Subcutaneous abdominal adipose tissue (tissue), 5 donors: Measurements from ENCODE around the gene PATJ.

Experiments
- H3K27ac ChIP-seq: one replicate; pipeline ENCODE4 v1.7.0; 2013; ENCODE audit warnings: low read depth, mild to moderate bottlenecking, inconsistent platforms, low read length, moderate library complexity
- H3K27me3 ChIP-seq, 5 donors: one replicate each; pipeline ENCODE4 v1.7.0; 2013; ENCODE audit warnings: low read length in 5 of 5, inconsistent platforms in 1 of 5; ENCODE audit not compliant: control insufficient read depth in 5 of 5, insufficient read depth in 4 of 5
- H3K36me3 ChIP-seq, 5 donors: one replicate each; pipeline ENCODE4 v1.7.0; 2013; ENCODE audit warnings: low read length in 5 of 5; ENCODE audit not compliant: control insufficient read depth in 5 of 5, insufficient read depth in 5 of 5
- H3K4me1 ChIP-seq, 5 donors: one replicate each; pipeline ENCODE4 v1.7.0; 2013; ENCODE audit warnings: low read length in 5 of 5, mild to moderate bottlenecking in 3 of 5, moderate library complexity in 1 of 5; ENCODE audit not compliant: control insufficient read depth in 5 of 5, insufficient read depth in 5 of 5
- H3K4me3 ChIP-seq, 5 donors: one replicate each; pipeline ENCODE4 v1.7.0; 2013; ENCODE audit warnings: low read length in 5 of 5, low read depth in 1 of 5
- H3K9ac ChIP-seq, 5 donors: one replicate each; pipeline ENCODE4 v1.7.0; 2013; ENCODE audit warnings: low read length in 5 of 5, mild to moderate bottlenecking in 4 of 5, moderate library complexity in 3 of 5
- H3K9me3 ChIP-seq, 5 donors: one replicate each; pipeline ENCODE4 v1.7.0; 2013; ENCODE audit warnings: low read length in 5 of 5; ENCODE audit not compliant: control insufficient read depth in 5 of 5
- donor health status: healthy.
- donor health status: healthy.
- donor health status: healthy.
- donor health status: healthy.
- donor health status: healthy.

The PATJ gene

DNA sequence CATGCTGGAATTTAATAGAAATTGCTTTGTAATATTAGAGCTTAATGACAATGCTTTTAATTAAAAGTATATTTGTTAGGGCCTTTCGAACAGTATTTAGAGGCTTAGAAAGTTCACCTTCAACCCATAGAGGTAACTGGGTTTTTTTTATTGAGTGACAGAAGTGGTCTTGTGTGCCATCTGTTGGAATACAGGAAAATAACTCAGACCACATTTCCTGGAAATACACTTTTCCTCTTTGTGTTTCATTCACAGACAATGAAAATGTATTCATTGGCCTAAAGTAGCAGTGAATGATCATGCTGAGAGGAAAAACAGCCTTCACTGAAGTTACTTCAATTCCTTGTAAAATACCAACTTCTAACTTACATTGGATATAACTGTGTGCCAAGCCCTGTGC, 368.8 kb downstream of the PATJ start:
- H3K9ac ChIP-seq = no peak overlapping the region
- no peak overlapping the region for H3K4me3 ChIP-seq
- H3K4me1 ChIP-seq = peaks cover 0 to 5% (median 0%) of the 10 kb centered on the region in 5 donors
- no peak overlapping the region for H3K27ac ChIP-seq
- no peaks in the 10 kb centered on the region for H3K27me3 ChIP-seq
- no peaks in the 10 kb centered on the region for H3K36me3 ChIP-seq
- no peaks in the 10 kb centered on the region for H3K9me3 ChIP-seq

DNA sequence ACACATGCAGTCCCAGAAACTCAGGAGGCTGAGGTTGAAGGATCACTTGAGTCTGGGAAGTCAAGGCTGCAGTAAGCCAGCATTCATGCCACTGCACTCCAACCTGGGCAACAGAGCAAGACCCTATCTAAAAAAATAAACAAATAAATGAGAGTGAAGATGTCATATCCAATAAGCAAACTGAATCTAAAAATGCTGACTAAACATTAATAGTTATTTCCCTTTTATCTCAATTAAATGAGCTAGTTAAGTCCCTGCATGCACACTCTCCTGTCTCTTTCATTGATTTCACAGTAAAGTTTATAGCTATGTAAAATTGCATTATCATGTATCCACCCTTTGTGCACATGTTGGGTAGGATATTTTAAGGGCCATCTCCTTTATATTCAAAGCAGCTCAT, 371.2 kb downstream of the PATJ start:
- H3K36me3 ChIP-seq = no peaks in the 10 kb centered on the region

DNA sequence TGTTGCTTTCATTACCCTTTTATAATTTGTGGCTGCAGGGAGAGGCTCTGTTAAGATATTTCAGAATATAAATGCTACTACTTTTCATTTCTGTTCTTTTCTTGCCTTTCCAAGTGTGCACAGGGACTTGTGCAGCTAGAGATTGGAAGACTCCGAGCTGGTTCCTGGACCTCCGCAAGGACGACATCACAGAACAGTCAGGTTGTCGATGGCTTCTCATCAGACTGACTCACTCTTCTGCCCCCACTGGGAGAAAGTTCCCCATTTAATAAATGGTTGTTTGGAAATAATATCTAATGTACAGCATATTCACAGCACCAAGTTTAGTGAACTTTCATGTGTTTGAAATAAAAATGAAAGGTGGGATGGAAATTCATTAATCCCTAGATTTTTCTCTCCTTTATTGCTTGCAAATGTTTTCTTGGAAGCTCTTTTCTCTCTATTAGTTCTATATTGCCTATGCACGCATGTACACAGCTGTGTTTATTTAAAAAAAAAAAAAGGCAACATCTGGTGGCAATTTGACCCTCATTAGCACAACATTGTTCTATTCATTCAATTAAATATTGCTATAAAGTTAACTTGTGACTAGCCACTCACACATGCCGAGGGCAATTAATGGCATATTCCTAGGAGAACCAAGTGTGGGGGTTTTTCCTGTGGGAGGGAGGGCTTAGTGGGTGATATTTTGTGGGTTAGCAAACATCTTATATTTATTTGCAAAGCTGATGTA, 374.9 kb downstream of the PATJ start:
- no peaks in the 10 kb centered on the region for H3K9me3 ChIP-seq
- no peak overlapping the region for H3K9ac ChIP-seq
- H3K4me1 ChIP-seq = no peaks in the 10 kb centered on the region
- no peak overlapping the region for H3K27ac ChIP-seq
- H3K4me3 ChIP-seq = no peak overlapping the region
- H3K27me3 ChIP-seq = no peaks in the 10 kb centered on the region
- H3K36me3 ChIP-seq = no peaks in the 10 kb centered on the region

More for the DNA sequence above, 371.2 kb downstream of the PATJ start:
- Histone ChIP-seq H3K9me3 (no peaks in the 10 kb centered on the region), H3K27me3 (no peaks in the 10 kb centered on the region), H3K4me1 (peaks cover 0 to 5% (median 0%) of the 10 kb centered on the region in 5 donors), H3K9ac (no peak overlapping the region), H3K27ac (no peak overlapping the region), H3K4me3 (no peak overlapping the region)

DNA sequence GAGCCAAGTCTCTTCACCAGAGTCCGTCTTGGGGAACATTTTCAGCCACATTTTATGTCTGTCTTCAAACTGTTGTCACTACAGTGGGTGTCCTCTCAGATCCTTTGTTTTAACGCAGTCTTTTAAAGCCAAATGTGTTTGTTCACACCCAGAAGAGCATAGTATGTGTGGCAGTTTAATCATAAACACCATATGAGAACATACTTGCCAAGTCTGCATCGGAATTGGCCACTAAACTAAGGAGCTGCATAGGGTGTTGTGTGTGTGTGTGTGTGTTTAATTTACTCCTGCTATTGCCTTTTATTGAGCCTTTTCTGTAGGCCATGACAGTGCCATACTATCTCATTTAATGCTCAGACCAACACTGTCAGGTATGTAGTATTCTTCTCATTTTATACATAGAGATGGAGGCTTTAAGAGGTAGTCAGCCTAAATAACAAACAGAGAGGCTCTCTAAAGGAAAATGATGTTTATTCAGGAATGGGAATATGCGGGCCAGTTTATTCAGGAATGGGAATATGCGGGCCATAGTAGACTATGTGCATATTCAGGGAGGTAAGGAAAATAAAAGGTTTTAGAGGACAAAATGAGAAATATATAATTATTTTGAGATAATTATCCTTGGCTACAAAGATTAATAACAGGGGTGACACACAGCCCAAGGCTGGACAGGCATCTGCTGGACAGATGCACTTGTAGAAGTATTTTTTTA, 384.5 kb downstream of the PATJ start:
- no peaks in the 10 kb centered on the region for H3K27me3 ChIP-seq
- no peaks in the 10 kb centered on the region for H3K9me3 ChIP-seq
- peaks cover 0 to 6% (median 0%) of the 10 kb centered on the region in 5 donors for H3K4me1 ChIP-seq
- no peak overlapping the region for H3K27ac ChIP-seq
- H3K9ac ChIP-seq = no peak overlapping the region
- H3K36me3 ChIP-seq = no peaks in the 10 kb centered on the region
- H3K4me3 ChIP-seq = no peak overlapping the region

DNA sequence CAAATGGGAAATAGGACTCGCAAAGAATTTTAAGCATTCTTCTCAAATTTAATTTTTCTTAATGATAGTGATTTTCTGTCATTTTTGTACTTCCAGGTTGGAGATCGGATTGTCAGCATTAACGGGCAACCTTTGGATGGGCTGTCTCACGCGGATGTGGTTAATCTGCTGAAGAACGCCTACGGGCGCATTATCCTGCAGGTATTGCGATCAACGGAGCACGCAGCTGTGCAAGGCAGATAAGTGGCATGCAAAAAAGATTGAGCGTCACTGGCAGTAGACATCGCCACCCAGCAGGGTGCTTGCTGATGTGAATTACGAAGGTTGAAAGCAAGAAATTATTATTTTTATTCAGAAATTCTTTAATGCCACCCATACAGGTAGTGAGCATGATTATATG, 386.5 kb downstream of the PATJ start:
- Histone ChIP-seq H3K9ac (no peak overlapping the region), H3K27ac (no peak overlapping the region), H3K36me3 (no peaks in the 10 kb centered on the region), H3K4me3 (no peak overlapping the region), H3K4me1 (peaks cover 0 to 6% (median 0%) of the 10 kb centered on the region in 5 donors), H3K27me3 (no peaks in the 10 kb centered on the region), H3K9me3 (no peaks in the 10 kb centered on the region)

DNA sequence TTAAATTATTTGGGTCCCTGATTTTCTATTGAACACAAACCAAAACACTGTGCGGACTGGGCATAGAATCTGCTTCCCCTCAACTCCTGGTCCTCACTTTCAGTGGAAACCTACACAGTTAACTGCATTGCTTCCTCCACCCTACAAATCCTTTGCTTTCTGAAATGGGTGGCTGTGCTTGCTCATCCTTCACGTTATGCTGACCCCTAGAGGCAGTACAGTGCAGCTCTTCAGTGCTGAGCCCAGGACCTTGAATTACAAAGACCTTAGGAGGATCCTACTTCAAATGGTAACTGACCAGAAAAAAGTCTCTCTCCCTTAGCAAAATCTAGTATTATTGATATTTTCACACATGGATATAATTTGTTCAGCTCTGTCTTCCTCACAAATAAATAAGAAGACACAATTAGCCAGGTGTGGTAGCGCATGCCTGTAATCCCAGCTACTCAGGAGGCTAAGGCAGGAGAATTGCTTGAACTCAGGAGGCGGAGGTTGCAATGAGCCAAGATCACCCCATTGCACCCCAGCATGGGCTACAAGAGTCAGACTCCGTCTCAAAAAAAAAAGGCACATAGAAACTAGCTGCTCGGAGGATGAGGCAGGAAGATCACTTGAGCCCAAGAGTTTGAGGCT, 388.9 kb downstream of the PATJ start:
- no peak overlapping the region for H3K4me3 ChIP-seq
- H3K27me3 ChIP-seq = no peaks in the 10 kb centered on the region
- no peaks in the 10 kb centered on the region for H3K9me3 ChIP-seq
- no peak overlapping the region for H3K9ac ChIP-seq
- H3K36me3 ChIP-seq = no peaks in the 10 kb centered on the region
- H3K27ac ChIP-seq = no peak overlapping the region
- H3K4me1 ChIP-seq = peaks cover 0 to 6% (median 0%) of the 10 kb centered on the region in 5 donors

DNA sequence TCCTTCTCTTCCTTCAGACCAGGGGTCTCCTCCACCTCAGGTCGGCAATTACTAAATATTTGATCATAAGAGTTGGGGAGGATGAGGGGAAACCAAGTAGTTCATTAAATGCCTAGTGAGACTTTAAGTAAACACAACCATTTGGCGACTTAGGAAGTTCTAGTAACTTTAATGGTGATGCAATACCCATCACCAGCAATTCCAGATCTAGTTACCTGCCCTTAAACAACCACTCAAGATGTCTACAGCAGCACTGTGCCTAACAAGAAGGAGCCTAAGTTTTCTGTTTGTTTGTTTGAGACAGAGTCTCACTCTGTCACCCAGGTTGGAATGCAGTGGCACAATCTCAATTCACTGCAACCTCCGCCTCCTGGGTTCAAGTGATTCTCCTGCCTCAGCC, 395.7 kb downstream of the PATJ start:
- H3K4me3 ChIP-seq = no peak overlapping the region
- no peaks in the 10 kb centered on the region for H3K36me3 ChIP-seq
- H3K27me3 ChIP-seq = no peaks in the 10 kb centered on the region
- H3K9ac ChIP-seq = no peak overlapping the region
- no peak overlapping the region for H3K27ac ChIP-seq
- H3K4me1 ChIP-seq = no peaks in the 10 kb centered on the region
- no peaks in the 10 kb centered on the region for H3K9me3 ChIP-seq

DNA sequence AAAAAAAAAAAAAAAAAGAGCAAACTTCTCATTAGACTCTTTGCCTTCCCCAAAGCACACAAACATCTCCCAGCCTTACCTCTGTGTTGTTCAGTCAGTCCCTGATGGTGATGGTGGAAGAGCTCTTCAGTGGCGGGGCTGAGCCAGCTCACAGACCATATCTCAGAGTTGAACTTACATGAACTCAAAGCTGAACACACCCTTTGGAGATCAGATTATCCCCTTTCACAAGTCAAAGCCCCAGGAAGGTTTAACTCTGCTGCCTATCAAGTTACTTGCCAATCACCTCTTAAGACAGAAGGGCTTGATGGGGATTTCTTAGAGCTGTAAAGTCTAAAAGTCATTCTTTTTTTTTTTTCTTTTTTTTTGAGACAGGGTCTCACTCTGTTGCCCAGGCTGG, 397.1 kb downstream of the PATJ start:
- H3K9ac ChIP-seq = no peak overlapping the region
- H3K36me3 ChIP-seq = no peaks in the 10 kb centered on the region
- no peaks in the 10 kb centered on the region for H3K27me3 ChIP-seq
- no peak overlapping the region for H3K4me3 ChIP-seq
- no peaks in the 10 kb centered on the region for H3K4me1 ChIP-seq
- no peaks in the 10 kb centered on the region for H3K9me3 ChIP-seq
- H3K27ac ChIP-seq = no peak overlapping the region

DNA sequence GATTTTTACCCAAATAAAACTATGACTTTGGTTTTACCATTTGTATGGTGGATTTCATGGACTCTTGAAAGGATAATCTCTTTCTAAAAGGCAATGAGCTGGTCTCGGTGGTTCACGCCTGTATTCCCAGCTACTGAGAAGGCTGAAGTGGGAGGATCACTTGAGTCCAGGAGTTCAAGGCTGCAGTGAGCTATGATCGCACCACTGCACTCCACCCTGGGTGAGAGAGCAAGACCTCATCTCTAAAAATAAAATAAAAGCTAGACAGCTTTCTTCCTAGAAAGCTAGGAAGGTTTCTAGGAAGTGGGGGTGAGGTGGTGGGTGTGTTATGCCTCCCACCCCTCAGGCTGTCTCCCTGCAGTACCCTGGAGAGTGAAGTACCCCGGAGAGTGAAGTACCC, 398.4 kb downstream of the PATJ start:
- Histone ChIP-seq H3K9me3 (no peaks in the 10 kb centered on the region), H3K27me3 (no peaks in the 10 kb centered on the region), H3K36me3 (no peaks in the 10 kb centered on the region), H3K4me3 (no peak overlapping the region), H3K27ac (no peak overlapping the region), H3K4me1 (no peaks in the 10 kb centered on the region), H3K9ac (no peak overlapping the region)

DNA sequence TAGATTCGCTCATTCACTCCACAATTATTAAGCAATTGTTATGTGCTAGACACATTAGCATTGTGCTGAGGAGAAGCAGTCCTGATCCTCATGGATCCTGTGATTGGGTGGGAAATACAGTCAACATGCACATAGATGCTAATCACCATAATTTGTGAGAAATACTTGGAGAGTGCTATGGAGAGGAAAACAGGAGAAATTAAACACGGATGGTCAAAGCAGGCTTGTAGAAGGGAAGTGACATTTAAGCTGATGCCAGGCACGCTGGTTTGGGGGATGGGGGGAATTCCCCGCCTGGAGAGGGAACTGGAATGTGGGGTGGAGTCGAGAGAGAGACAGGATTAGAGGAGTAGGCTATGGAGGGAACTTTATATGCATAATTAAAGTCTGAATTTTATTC, 400.2 kb downstream of the PATJ start:
- Histone ChIP-seq H3K4me1 (no peaks in the 10 kb centered on the region), H3K36me3 (no peaks in the 10 kb centered on the region), H3K27me3 (no peaks in the 10 kb centered on the region), H3K9ac (no peak overlapping the region), H3K4me3 (no peak overlapping the region), H3K27ac (no peak overlapping the region), H3K9me3 (no peaks in the 10 kb centered on the region)
